Pancreas (tissue), 10 donors: ENCODE results near the gene LGI4. TPM values are rescaled to one million over a fixed set of nuclear protein-coding genes. Genes with fewer than 3 reads are reported as not detected.

Experiments used
- ATAC-seq, 4 donors: fragments of 200-7000 bp; cut with Tn5 transposase; one replicate each; pipeline versions ENCODE4 v1.8.0 to v1.9.1; 2020; ENCODE audit warnings: mild to moderate bottlenecking in 4 of 4, moderate library complexity in 4 of 4
- DNase-seq, 6 donors: peaks; one replicate each; pipeline ENCODE4 v3.0.0-alpha.2; 2020
- FAIRE-seq: peaks from 2 replicates; lab custom pipeline; 2012; peaks lifted over from hg19 to GRCh38; lab: Jason Lieb, UNC
- H3K27ac ChIP-seq, 4 donors: fragments of 200-600 bp; sonication (generic); 1 replicate in 3 of 4; 2 replicates in 1 of 4; pipeline versions ENCODE4 v1.5.0 to v1.8.0; 2020
- H3K27me3 ChIP-seq, 4 donors: fragments of 200-600 bp; one replicate each; pipeline ENCODE4 v1.8.0; 2021
- H3K36me3 ChIP-seq, 3 donors: fragments of 200-600 bp; sonication (generic) in 1 of 3; one replicate each; pipeline versions ENCODE4 v1.5.0 to v1.8.0; 2020 to 2021
- H3K4me1 ChIP-seq, 3 donors: fragments of 200-600 bp; one replicate each; pipeline ENCODE4 v1.8.0; 2021
- H3K4me3 ChIP-seq, 4 donors: fragments of 200-600 bp; sonication (generic) in 2 of 4; one replicate each; pipeline versions ENCODE4 v1.5.0 to v1.8.0; 2020 to 2021
- H3K9me3 ChIP-seq, 4 donors: fragments of 200-600 bp; one replicate each; pipeline ENCODE4 v1.8.0; 2021
- WGBS, 2 donors: extraction: QIAGEN DNeasy Blood & Tissue Kit; methylation state at CpG; one replicate each; pipeline ENCODE4 v1.1.7; 2013; 5-methylcytosine and 5-hydroxymethylcytosine counted together
- intact Hi-C, 3 donors: fragments of 100-400 bp; cut with DNase I; formaldehyde crosslinking; loops; one replicate each; pipeline versions ENCODE4 v1.11.1 to v1.14.2; 2022
- polyA plus RNA-seq, 2 donors: library from polyadenylated mRNA; stranded (reverse); fragments of 200-250 nt; gene quantifications; one replicate each; pipeline ENCODE4 v1.2.3, GENCODE V29; 2013
- total RNA-seq, 6 donors: library from RNA; stranded (reverse); fragmentation: NEBNext Ultra II Directional in 4 of 6; extraction: Animal tissue kit (Norgen Biotek cat#: 25700) in 4 of 6; gene quantifications; one replicate each; pipeline versions ENCODE4 v1.2.1 to v1.2.4, GENCODE V29; 2021 to 2023
- TF ChIP-seq, protein P1 (sequence below), 4 donors: fragments of 200-600 bp; sonication (generic) in 3 of 4; IDR thresholded peaks; one replicate each; pipeline versions ENCODE4 v1.5.0 to v1.8.0; 2021; ENCODE audit warnings: antibody characterized with exemption in 4 of 4
- donor health status: healthy with polysubstance abuse.
- donor health status: DM: no; HTN: no; CAD: no; lungs with moderate emphysema.
- donor health status: DM: no; HTN: no; CAD: no.
- donor health status: control.
- donor health status: control.
- donor health status: Bipolar disorder and iron deficiency.
- donor health status: DM: yes; HTN: yes; CAD: no.
- donor health status: DM: no; HTN: no; CAD: no.
- donor health status: DM: no; HTN: no; CAD: no.
- donor health status: DM: yes; HTN: yes; CAD: no.

The LGI4 gene
- total and polyA plus RNA-seq, 8 donors: 0.38 to 17.9 (median 2.2) TPM

DNA sequence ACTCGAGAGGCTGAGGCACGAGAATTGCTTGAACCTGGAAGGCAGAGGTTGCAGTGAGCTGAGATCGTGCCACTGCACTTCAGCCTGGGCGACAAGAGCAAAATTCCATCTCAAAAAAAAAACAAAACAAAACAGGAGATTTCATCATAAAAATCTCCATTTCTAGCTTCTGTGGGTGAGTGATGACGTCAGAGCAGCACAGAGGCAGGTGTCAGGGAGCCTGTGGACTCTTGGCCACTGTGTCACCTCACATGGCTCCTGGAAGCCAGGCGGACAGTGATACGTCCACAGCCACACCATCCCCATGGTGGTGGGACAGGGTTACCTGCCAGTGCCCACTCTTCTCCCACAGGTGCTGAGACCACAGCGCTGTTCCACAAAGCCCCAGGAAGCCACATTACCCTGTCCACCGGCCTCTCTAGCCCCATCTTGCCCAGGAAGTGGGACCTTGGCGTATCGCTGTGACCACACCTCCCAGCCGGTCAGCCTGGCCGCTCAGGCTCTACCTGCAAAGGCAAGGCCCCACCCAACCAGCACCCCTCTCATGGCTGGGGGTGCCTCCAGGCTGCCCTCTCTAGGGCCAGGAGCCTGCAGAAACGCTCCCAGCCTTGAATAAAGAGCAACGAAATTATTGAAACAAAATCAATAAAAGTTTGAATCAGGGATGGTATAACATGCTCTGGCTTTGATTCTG lies 21.7 kb downstream of the LGI4 start:
- Histone ChIP-seq H3K27me3 (no peaks in the 10 kb centered on the region), H3K4me3 (no peak overlapping the region), H3K27ac (no peak overlapping the region), H3K36me3 (no peaks in the 10 kb centered on the region), H3K9me3 (no peaks in the 10 kb centered on the region), H3K4me1 (peaks cover 0 to 3% (median 0%) of the 10 kb centered on the region in 3 donors)
- intact Hi-C loops: no loop called here
- ATAC-seq (no peak), DNase-seq (peak in 1 of 6 donors; percentile 30), FAIRE-seq (no peak)
- 87 to 91% methylated on average over 15 of the region's 15 CpGs for WGBS, 2 donors
- TF ChIP-seq, protein P1, sequence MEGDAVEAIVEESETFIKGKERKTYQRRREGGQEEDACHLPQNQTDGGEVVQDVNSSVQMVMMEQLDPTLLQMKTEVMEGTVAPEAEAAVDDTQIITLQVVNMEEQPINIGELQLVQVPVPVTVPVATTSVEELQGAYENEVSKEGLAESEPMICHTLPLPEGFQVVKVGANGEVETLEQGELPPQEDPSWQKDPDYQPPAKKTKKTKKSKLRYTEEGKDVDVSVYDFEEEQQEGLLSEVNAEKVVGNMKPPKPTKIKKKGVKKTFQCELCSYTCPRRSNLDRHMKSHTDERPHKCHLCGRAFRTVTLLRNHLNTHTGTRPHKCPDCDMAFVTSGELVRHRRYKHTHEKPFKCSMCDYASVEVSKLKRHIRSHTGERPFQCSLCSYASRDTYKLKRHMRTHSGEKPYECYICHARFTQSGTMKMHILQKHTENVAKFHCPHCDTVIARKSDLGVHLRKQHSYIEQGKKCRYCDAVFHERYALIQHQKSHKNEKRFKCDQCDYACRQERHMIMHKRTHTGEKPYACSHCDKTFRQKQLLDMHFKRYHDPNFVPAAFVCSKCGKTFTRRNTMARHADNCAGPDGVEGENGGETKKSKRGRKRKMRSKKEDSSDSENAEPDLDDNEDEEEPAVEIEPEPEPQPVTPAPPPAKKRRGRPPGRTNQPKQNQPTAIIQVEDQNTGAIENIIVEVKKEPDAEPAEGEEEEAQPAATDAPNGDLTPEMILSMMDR (IDR thresholded peaks at IDR 0.05): no peak

DNA sequence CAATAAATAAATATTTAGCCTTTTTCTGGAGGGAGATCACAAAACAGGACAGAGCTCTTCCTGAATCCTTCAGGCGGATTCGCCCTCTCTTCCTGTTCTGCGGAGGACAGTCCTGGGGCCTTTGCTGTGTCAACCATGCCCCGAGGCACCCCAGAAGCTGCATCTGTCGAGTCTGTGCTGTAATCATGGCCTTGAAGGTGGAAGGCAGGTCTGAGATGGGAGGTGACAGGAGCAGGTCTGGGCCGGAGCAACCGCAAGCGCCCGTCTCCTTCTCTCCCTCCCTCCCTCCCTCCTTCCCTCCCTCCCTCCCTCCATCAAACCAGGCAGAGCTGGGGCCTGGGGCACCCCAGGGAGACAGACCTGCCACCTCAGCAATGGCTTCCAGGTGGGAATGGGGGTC lies 23.9 kb downstream of the LGI4 start:
- Histone ChIP-seq H3K9me3 (no peaks in the 10 kb centered on the region), H3K27me3 (no peaks in the 10 kb centered on the region), H3K36me3 (no peaks in the 10 kb centered on the region), H3K4me3 (no peak overlapping the region), H3K4me1 (peaks cover 0 to 3% (median 0%) of the 10 kb centered on the region in 3 donors), H3K27ac (no peak overlapping the region)
- WGBS, 2 donors: 66 to 71% methylated on average over 9 of the region's 9 CpGs
- TF ChIP-seq, protein P1 (IDR thresholded peaks at IDR 0.05): no peak
- ATAC-seq: no peak
- intact Hi-C loops: no loop called here
- no peak for FAIRE-seq
- DNase-seq: no peak

DNA sequence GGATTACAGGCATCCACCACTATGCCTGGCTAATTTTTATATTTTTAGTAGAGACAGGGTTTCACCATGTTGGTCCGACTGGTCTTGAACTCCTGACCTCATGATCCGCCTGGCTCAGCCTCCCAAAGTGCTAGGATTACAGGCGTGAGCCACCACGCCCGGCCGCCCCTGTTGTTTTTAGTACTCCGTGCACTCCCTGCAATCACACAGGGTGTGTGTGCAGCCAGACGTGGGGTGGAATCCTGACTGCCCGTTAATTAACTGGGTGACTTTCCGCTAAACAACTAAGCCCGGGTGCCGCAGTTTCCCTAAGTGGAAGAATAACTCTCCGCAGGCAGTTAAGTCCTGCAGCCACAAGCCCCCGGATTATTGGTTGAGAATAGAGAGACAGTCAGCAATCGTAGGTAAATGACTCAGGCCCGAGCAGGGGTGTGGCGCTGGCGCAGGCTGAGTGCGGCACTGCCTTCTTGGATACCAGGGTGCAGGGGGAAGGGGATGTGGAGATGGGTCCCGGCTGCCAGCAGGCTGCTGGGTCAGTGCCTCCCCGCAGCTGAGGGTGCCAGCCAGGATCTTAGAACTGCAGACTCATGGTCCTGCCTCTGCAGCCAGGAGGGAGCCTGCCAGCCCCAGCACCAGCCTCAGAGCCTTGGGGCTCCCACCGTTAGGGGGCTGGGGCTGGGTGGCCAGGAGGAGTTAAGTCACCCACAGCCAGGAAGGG lies 25.3 kb downstream of the LGI4 start:
- Histone ChIP-seq H3K36me3 (no peaks in the 10 kb centered on the region), H3K27ac (no peak overlapping the region), H3K4me1 (peaks cover 0 to 3% (median 0%) of the 10 kb centered on the region in 3 donors), H3K4me3 (no peak overlapping the region), H3K27me3 (no peaks in the 10 kb centered on the region), H3K9me3 (no peaks in the 10 kb centered on the region)
- TF ChIP-seq, protein P1 (IDR thresholded peaks at IDR 0.05): no peak
- ATAC-seq: peak in 2 of 4 donors; percentile 10 to 11
- no peak for DNase-seq
- FAIRE-seq: no peak
- intact Hi-C loops: no loop called here
- WGBS, 2 donors: 83 to 87% methylated on average over 22 of the region's 22 CpGs

DNA sequence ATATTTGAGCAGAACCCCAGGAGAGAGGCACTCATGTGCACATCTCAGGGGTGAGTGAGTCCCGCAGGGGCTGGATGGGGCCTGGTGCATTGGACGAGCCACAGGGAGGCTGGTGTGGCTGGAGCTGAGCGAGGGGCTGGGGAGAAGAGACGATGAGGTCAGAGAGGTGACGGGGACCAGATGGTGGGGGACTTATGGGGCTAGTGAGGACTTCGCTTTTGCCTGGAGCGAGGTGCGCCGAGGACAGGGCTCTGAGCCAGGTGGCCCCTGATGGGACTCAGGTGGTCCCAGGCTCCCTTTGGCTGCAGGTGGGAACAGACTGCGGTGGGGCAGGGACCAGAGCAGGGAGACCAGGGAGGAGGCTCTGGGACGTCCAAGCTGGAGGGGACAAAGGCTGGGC lies 26.1 kb downstream of the LGI4 start:
- H3K36me3 ChIP-seq: no peaks in the 10 kb centered on the region
- no peak overlapping the region for H3K27ac ChIP-seq
- no peaks in the 10 kb centered on the region for H3K27me3 ChIP-seq
- ATAC-seq: no peak
- FAIRE-seq: no peak
- 85 to 94% methylated on average over 11 of the region's 11 CpGs for WGBS, 2 donors
- H3K9me3 ChIP-seq: no peaks in the 10 kb centered on the region
- no peak overlapping the region for H3K4me3 ChIP-seq
- no peak for DNase-seq
- TF ChIP-seq, protein P1 (IDR thresholded peaks at IDR 0.05): no peak
- intact Hi-C loops: no loop called here
- H3K4me1 ChIP-seq: no peaks in the 10 kb centered on the region

DNA sequence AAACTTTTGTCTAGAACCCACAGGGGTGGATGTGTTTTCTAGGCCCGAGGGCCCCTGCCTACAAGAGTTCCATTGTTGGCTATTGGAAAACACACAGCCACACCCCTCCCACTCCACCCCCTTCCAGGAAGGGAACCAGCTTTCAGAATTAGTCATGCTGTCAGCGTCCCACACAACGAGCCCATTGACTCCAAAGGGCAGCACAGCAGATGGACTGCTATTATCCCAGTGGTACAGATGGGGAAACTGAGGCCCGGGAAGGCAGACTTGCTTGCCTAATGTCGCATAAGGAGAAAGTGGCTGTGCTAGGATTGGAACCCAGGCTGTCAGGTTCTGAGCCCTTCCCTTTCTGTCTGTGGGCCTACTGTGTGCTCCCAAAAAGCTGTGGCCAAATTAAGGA lies 27.3 kb downstream of the LGI4 start:
- H3K4me3 ChIP-seq: no peak overlapping the region
- ATAC-seq (peak in 3 of 4 donors; percentile 61 to 89 (median 83)), DNase-seq (peak in 1 of 6 donors; percentile 5), FAIRE-seq (no peak)
- H3K4me1 ChIP-seq: no peaks in the 10 kb centered on the region
- TF ChIP-seq, protein P1 (IDR thresholded peaks at IDR 0.05): no peak
- intact Hi-C loops: no loop called here
- no peaks in the 10 kb centered on the region for H3K9me3 ChIP-seq
- 35 to 41% methylated on average over 5 of the region's 5 CpGs for WGBS, 2 donors
- H3K27me3 ChIP-seq: no peaks in the 10 kb centered on the region
- no peaks in the 10 kb centered on the region for H3K36me3 ChIP-seq
- no peak overlapping the region for H3K27ac ChIP-seq
